MM.1S (cell line): ENCODE measurements around the gene SLC26A2.
"Not testable (repeated sequence)": the region's sequence is repeated elsewhere in the genome, so short reads cannot be mapped to it uniquely, and the experiment has no call there.

Experiments used
- EZH2phosphoT487 ChIP-seq: fragments of 300-600 bp; sonication (generic); IDR thresholded peaks from 2 replicates; pipeline ENCODE4 v1.6.1; 2018; ENCODE audit warnings: antibody characterized with exemption, low read length
- TF ChIP-seq, protein P1 (sequence below): fragments of 300-600 bp; sonication (generic); IDR thresholded peaks from 2 replicates; pipeline ENCODE4 v1.5.1; 2016; ENCODE audit warnings: antibody characterized with exemption, low read length, mixed read lengths

DNA sequence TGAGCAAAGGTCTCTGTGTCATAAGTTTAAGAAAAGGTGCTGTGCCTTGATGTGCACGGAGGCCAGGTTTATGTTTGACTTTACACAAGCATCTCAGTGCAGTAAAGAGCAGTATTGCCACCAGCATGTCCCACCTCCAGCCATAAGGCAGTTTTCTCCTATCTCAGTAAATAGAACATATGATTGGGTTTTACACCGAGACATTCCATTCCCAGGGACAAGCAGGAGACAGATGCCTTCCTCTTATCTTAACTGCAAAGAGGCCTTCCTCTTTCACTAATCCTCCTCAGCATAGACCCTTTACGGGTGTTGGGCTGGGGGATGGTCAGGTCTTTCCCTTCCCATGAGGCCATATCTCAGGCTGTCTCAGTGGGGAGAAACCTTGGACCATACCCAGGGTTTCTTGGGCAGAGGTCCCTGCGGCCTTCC is 17.8 kb upstream of the SLC26A2 start:
- TF ChIP-seq, protein P1, sequence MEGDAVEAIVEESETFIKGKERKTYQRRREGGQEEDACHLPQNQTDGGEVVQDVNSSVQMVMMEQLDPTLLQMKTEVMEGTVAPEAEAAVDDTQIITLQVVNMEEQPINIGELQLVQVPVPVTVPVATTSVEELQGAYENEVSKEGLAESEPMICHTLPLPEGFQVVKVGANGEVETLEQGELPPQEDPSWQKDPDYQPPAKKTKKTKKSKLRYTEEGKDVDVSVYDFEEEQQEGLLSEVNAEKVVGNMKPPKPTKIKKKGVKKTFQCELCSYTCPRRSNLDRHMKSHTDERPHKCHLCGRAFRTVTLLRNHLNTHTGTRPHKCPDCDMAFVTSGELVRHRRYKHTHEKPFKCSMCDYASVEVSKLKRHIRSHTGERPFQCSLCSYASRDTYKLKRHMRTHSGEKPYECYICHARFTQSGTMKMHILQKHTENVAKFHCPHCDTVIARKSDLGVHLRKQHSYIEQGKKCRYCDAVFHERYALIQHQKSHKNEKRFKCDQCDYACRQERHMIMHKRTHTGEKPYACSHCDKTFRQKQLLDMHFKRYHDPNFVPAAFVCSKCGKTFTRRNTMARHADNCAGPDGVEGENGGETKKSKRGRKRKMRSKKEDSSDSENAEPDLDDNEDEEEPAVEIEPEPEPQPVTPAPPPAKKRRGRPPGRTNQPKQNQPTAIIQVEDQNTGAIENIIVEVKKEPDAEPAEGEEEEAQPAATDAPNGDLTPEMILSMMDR, result not testable (repeated sequence)
- not testable (repeated sequence) for TF ChIP-seq EZH2phosphoT487
